SK-N-MC (cell line): Measurements from ENCODE around the gene IL1F10.

ENCODE experiments used
- DNase-seq: peaks from one replicate; pipeline ENCODE4 v3.0.0-alpha.2; 2011; ENCODE audit warnings: low read depth, low spot score
- H3K27ac ChIP-seq: fragments of 200-600 bp; sonication (generic); 2 replicates; pipeline ENCODE4 v1.5.1; 2016; ENCODE audit warnings: mixed run types
- H3K36me3 ChIP-seq: fragments of 200-600 bp; sonication (generic); 2 replicates; pipeline ENCODE4 v1.6.1; 2017; ENCODE audit warnings: antibody characterized with exemption, low read length, mixed read lengths; ENCODE audit not compliant: insufficient read depth
- H3K4me3 ChIP-seq: fragments of 200-600 bp; sonication (generic); 2 replicates; pipeline ENCODE4 v1.5.1; 2016
- H3K9ac ChIP-seq: fragments of 200-600 bp; sonication (generic); 2 replicates; pipeline ENCODE4 v1.8.0; 2017; ENCODE audit warnings: mixed run types, mixed read lengths; ENCODE audit not compliant: insufficient read length
- H3K9me3 ChIP-seq: fragments of 200-600 bp; sonication (generic); 2 replicates; pipeline ENCODE4 v1.6.1; 2017; ENCODE audit warnings: low read depth, mild to moderate bottlenecking, antibody characterized with exemption, low read length, moderate library complexity, mixed read lengths
- EZH2 ChIP-seq: fragments of 200-600 bp; sonication (generic); IDR thresholded peaks from one replicate; pipeline ENCODE4 v1.6.1; 2017; ENCODE audit warnings: antibody characterized with exemption
- FOXP2 ChIP-seq: optimal IDR thresholded peaks from 2 replicates; pipeline ENCODE3; 2011; ENCODE audit warnings: mild to moderate bottlenecking, moderate library complexity; ENCODE audit not compliant: insufficient read depth; ENCODE audit errors: extremely low read length, control extremely low read depth
- POLR2AphosphoS5 ChIP-seq: IDR thresholded peaks from 2 replicates; pipeline ENCODE4 v1.6.1; 2012; ENCODE audit warnings: mild to moderate bottlenecking, low read depth, low read length, borderline replicate concordance

The IL1F10 gene

DNA sequence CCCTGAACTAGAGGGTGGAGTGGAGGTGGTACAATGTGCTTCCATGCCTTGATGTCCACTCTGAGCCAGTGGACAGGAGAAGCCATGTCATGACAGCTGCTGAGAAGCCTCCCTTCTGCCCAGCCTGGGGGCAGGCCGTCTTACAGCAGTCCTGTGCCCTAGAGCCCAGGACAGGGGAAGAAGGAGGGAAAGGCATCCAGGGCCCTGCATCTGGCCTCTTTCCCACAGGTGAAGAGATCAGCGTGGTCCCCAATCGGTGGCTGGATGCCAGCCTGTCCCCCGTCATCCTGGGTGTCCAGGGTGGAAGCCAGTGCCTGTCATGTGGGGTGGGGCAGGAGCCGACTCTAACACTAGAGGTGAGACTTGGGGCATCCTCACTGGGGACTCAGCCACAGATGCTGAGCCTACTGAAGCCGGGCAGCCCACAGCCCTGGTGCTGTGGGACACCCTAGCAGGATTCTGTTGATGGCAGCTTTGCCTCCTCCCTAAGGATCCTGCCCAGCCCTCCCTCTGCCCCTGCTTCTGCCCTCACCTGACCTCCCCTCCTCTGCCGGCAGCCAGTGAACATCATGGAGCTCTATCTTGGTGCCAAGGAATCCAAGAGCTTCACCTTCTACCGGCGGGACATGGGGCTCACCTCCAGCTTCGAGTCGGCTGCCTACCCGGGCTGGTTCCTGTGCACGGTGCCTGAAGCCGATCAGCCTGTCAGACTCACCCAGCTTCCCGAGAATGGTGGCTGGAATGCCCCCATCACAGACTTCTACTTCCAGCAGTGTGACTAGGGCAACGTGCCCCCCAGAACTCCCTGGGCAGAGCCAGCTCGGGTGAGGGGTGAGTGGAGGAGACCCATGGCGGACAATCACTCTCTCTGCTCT is 5.6 kb upstream of the IL1F10 start:
- H3K36me3 ChIP-seq, result no peaks in the 10 kb centered on the region
- no peaks in the 10 kb centered on the region for H3K9me3 ChIP-seq
- H3K27ac ChIP-seq, result no peak overlapping the region
- no peak overlapping the region for H3K4me3 ChIP-seq
- H3K9ac ChIP-seq, result no peak overlapping the region
- TF ChIP-seq FOXP2, result no peak
- TF ChIP-seq POLR2AphosphoS5, result no peak
- TF ChIP-seq EZH2, result no peak
- DNase-seq, result no peak

GRCh38 chr2:113064281-113064680 is 3.5 kb upstream of the IL1F10 start:
- no peak overlapping the region for H3K4me3 ChIP-seq
- H3K27ac ChIP-seq, result no peak overlapping the region
- H3K9ac ChIP-seq, result no peak overlapping the region
- TF ChIP-seq EZH2 (no peak), POLR2AphosphoS5 (no peak), FOXP2 (no peak)
- no peaks in the 10 kb centered on the region for H3K9me3 ChIP-seq
- no peaks in the 10 kb centered on the region for H3K36me3 ChIP-seq
- no peak for DNase-seq

DNA sequence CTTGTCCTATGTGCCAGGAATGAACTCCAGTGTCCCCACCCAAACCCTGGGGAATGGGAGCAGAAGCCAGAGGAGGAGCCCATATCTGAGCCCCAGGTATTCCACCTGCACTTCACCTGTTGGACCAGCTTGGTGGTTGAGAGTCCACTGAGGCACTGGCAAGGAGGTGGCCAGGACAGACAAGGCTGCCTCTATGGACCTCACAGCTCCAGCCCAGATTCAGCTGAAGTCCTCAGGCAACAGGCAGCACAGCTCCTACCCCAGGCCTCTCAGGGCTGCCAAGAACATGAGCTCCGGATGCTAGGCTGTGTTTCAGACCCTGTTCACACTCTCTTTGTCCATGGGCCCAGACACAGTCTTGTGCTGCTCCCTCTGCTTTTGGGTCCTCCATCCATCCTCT is 2.9 kb upstream of the IL1F10 start:
- no peak for DNase-seq

GRCh38 chr2:113068249-113068648 is 479 bp downstream of the IL1F10 start:
- TF ChIP-seq FOXP2, result no peak
- no peak for TF ChIP-seq EZH2
- TF ChIP-seq POLR2AphosphoS5, result no peak
- Histone ChIP-seq H3K9ac (no peak overlapping the region), H3K36me3 (no peaks in the 10 kb centered on the region), H3K9me3 (no peaks in the 10 kb centered on the region), H3K27ac (no peak overlapping the region), H3K4me3 (no peak overlapping the region)
- DNase-seq, result no peak

More for the DNA sequence above, 2.9 kb upstream of the IL1F10 start:
- Histone ChIP-seq H3K9me3 (no peaks in the 10 kb centered on the region), H3K9ac (no peak overlapping the region), H3K27ac (no peak overlapping the region), H3K36me3 (no peaks in the 10 kb centered on the region), H3K4me3 (no peak overlapping the region)
- TF ChIP-seq FOXP2 (no peak), POLR2AphosphoS5 (no peak), EZH2 (no peak)

DNA sequence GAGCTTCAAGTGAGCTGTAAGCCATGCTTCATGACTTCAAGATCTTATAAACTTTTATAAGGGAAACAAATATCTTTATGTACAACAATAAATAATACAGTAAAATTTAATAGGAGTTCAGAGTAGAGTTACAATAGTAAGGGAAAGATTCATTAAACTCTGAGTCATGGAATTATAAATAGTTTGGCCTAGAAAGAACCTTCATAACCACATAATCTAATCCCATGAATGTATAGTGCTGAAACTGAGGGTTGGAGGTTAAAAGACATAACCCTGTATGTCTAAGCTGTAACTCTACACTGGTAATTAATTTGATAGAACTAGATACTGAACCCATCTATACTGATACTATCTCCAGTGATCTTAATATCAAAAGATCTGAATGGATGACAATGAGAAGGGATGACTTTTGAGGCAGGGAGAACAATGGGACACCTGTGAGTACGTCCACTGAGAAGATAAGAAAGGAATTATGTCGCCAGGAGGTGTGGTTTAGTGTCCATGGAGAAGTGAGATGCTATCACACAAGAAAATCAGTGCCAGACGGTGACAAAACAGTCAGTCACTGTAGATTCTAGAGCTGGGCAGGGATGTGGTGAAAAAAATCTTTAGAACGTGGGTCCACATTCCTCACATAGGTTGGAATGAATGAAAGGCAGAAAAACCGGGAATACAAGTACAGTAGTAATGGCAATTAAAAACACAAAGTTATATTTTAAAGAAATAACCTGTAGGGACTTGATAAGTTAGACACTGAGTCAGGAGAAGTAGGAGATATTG is 1.1 kb downstream of the IL1F10 start:
- DNase-seq, result no peak
- H3K36me3 ChIP-seq, result no peaks in the 10 kb centered on the region

GRCh38 chr2:113069676-113070605 is 2.2 kb downstream of the IL1F10 start:
- Histone ChIP-seq H3K4me3 (no peak overlapping the region), H3K9me3 (no peaks in the 10 kb centered on the region), H3K36me3 (no peaks in the 10 kb centered on the region), H3K27ac (no peak overlapping the region), H3K9ac (no peak overlapping the region)
- no peak for DNase-seq
- TF ChIP-seq EZH2, result no peak
- TF ChIP-seq POLR2AphosphoS5, result no peak
- TF ChIP-seq FOXP2, result no peak

More for the DNA sequence above, 1.1 kb downstream of the IL1F10 start:
- no peak for TF ChIP-seq POLR2AphosphoS5
- no peak for TF ChIP-seq FOXP2
- TF ChIP-seq EZH2, result no peak
- H3K4me3 ChIP-seq, result no peak overlapping the region
- no peaks in the 10 kb centered on the region for H3K9me3 ChIP-seq
- no peak overlapping the region for H3K27ac ChIP-seq
- H3K9ac ChIP-seq, result no peak overlapping the region

- Histone ChIP-seq H3K27ac (no peak overlapping the region), H3K36me3 (no peaks in the 10 kb centered on the region), H3K9ac (no peak overlapping the region), H3K4me3 (no peak overlapping the region), H3K9me3 (no peaks in the 10 kb centered on the region)
- DNase-seq, result no peak
- TF ChIP-seq POLR2AphosphoS5, result no peak
Measured at GRCh38 chr2:113070606-113070975, 2.8 kb downstream of the IL1F10 start.

GRCh38 chr2:113072584-113072983 is 4.8 kb downstream of the IL1F10 start:
- no peak overlapping the region for H3K27ac ChIP-seq
- H3K9ac ChIP-seq, result no peak overlapping the region
- TF ChIP-seq POLR2AphosphoS5 (no peak), FOXP2 (no peak), EZH2 (no peak)
- H3K4me3 ChIP-seq, result no peak overlapping the region
- H3K9me3 ChIP-seq, result no peaks in the 10 kb centered on the region
- H3K36me3 ChIP-seq, result no peaks in the 10 kb centered on the region
- no peak for DNase-seq
